HG02798 (cell line): ENCODE data around the gene PKDREJ.
A peak's percentile ranks its signal among the peaks of the same experiment; 100 is the strongest.

Experiments
- ATAC-seq: cut with Tn5 transposase; IDR thresholded peaks from one replicate; pipeline ENCODE4 v1.9.1; 2021; ENCODE audit warnings: mild to moderate bottlenecking; ENCODE audit not compliant: unreplicated experiment, poor library complexity

Gene PKDREJ

GRCh38 chr22:46290843-46291785, 28.0 kb upstream of the PKDREJ start:
- no peak for ATAC-seq

DNA sequence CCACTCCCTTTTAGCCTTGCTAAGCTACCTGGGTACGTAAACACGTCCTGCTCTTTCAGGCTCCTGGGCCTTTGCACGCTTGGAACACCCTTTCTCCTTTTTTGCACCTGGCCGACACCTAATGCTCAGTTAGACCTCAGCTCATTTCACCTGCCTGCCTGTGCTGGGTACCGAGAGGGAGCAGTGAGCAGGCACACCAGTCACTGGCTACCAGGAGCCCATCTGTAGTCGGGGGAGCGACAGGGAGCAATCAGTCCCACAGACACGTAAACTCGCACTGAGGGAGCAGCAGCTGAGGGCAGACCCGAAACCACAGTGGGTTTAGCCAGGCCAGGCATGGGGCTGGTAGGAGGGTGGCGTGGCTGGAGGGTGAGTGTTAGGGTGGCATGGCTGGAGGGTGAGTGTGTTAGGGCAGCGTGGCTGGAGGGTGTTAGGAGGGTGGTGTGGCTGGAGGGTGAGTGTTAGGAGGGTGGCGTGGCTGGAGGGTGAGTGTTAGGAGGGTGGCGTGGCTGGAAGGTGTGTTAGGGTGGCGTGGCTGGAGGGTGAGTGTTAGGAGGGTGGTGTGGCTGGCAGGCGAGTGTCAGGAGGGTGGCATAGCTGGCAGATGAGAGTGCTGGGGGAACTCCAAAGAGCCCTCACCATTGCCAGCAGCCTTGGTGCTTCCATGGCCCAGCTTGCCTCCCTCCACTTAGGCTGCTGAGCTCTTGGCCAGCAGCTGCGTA, 27.1 kb upstream of the PKDREJ start:
- ATAC-seq, result no peak

- ATAC-seq, result no peak
These were observed 26.2 kb upstream of the PKDREJ start for GRCh38 chr22:46289244-46289891.

DNA sequence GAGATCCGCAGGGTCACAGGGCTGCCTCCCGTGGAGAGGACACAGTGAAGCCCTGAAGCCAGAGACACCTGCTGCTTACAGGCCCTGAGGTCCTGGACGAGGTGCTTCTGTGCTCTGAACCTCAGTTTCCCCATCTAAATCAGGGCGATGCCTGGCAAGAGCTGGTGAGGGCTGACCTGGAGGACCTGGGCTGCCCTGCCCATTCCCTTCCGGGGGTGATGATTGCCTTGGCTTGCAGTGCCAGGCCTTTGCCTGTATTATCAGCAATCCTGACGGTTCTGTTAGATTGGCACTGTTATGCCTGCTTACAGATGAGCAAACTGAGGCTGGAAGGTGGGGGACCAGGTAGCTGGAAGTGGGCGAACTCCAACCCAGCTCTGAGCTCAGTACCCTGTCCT, 25.7 kb upstream of the PKDREJ start:
- no peak for ATAC-seq

DNA sequence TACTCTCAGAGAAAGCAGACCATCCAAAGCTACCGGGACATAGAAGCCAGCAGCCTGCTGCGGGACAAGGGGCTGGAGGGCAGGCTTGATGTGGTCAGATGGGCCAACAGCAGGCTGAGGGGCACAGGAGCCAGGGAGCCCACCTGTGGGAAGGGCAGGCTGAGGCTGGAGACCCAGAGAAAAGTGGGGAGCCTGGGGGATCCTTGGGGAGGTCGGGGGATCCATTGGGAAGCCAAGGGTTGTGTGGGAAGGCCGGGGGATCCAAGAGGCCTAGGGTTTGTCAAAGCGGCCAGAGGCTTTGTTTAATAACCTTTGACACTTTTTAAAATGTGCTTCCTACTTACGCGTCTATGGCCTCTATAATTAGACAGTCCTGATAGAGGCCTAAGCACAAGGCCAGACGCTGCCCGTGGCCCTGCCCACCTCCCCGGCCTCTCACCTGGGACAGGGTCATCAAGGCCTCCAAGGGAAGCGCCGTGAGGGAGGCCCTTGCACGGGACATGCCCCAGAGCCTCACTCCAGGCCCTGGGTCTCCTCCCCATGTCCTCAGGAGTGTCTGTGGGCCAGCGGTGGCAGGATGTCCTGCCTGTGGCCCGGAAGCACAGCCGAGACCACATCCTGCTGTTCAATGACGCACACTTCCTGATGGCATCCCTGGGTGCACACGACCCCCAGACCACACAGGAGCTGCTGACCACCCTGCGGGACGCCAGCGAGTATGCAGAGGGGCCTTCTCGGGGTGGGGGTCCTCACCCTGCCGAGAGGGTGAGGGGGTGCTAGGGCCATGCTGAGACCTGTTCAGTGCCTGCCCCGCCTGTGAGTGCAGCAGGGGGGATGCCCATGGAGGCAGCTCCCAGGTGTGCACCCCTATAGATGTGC, 25.0 kb upstream of the PKDREJ start:
- peak; percentile 68 for ATAC-seq

DNA sequence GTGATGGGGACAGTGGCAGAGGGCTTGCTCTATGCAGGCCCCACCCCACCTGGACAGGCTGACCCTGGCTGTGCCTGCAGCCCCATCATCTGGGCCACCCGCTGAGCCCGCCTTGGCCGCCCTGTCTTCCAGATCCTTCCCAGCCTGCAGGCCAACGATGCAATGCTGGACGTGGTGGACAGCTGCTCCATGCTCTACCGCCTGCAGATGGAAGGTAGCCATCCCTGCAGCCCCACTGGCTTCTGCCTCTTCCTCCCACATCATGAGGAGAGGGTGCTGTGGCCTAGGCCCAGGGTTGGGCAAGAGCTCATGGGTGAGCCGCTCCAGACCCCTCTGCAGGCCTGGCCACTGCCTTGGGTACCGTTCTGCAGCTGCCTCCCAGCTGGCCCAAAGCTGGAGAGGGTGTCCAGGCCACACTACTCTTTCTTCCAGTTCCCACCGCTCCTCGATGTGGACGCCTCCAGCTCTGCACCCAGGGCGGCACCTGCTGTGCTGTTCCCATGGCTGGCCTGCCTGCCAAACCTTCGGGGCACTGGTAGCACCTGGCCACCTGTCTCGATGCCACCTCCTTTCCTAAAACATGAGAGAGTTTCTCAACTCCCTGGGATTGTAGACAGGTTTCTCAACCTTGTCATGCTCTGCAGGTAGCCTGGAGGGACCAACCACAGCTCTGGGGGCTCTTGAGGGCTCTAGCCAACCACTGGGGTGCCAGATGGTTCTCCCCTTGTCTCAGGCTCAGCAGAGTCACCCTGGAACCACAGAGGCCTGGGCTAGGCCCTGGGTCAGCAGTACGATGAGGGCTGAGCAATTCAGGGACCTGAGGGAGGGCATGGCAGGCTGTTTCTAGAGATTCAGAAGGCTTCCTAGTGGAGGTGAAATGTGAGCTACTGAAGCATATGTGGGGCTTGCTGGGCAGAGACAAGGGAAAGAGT, 24.1 kb upstream of the PKDREJ start:
- ATAC-seq, result no peak

DNA sequence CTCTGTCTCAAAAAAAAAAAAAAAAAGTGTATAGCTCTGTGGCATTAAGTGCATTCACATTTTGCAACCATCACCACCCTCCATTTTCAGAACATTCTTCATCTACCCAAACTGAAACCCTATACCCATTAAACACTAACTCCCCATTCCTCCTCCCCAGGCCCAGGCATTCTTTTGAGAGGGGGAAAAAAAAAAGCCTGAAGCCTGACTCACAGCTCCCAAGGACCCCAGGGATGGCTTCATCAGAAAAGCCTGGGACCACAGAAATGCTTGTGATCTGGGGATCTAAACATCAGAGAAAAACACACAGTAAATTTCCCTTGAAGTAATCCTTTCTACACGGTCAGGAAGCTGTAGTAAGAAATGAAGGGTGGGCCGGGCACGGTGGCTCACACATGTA, 22.9 kb upstream of the PKDREJ start:
- no peak for ATAC-seq

DNA sequence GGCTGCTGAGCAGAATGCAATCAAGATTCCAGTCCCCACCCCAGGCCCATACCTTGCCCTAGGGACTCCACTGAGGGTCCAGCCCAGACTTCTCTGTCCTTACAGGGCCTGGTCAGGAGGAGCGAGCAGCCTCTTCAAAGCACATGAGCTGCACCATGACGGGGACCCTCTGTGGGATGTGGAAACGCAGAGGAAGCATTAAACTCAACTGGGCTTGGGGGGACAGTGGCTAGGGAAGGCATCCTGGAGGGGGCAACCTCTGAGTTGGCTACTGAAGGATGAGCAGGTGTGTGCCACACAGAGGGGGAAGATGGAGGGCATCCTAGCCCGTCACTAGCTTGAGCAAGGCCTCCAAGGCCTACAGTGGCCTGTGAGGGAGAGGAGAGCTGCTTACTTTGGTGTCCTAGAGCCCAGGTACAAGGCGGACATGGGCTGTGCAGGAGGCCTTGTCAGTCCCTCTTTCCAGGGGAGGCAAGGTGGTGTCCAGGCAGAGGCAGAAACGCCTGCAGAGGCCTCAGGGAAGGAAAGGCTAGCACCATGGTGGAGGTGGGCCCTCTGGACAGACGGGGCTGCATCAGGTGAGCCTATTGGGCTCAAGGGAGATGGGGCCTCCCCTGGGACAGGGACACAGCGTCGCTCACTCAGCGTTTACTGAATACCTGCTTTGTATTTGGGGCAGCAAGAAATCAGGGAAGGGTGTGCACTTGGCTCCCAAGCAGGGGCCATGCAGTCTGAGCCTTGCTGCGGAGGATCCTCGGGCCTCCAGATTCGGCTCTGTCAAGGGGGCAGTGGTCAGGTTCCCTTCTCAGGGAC, 18.9 kb upstream of the PKDREJ start:
- ATAC-seq, result no peak

DNA sequence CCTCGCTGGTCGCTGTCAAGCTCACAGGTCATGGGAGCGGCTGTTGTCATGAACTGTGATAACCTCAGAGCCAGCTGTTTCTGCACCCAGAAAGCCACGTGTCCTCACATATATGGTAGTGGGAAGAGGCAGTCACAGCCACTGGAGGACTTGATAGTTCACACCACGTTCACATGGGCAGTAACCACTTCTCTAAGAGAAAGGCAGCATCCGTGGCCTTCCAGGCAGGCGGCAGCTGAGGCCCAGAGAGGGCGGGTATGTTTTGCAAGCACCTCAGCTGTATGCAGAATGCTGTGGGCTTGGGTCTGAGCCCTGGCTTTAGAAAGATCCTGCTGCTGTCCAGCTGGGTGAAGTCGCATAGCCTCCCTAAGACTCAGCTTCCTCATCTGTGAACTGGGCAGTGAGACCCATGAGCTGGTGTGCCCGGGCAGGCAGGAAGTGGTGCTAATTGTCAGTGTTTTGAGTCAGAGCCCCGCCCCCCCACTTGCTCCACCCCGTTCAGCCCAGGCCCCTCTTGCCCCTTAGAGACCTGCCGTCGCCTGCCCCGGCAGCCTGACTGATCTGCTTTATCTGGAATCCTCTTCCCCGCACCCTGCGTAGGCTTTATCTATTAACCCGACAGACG, 18.0 kb upstream of the PKDREJ start:
- peak; percentile 56 for ATAC-seq

GRCh38 chr22:46280063-46280817, 17.1 kb upstream of the PKDREJ start:
- ATAC-seq, result no peak

DNA sequence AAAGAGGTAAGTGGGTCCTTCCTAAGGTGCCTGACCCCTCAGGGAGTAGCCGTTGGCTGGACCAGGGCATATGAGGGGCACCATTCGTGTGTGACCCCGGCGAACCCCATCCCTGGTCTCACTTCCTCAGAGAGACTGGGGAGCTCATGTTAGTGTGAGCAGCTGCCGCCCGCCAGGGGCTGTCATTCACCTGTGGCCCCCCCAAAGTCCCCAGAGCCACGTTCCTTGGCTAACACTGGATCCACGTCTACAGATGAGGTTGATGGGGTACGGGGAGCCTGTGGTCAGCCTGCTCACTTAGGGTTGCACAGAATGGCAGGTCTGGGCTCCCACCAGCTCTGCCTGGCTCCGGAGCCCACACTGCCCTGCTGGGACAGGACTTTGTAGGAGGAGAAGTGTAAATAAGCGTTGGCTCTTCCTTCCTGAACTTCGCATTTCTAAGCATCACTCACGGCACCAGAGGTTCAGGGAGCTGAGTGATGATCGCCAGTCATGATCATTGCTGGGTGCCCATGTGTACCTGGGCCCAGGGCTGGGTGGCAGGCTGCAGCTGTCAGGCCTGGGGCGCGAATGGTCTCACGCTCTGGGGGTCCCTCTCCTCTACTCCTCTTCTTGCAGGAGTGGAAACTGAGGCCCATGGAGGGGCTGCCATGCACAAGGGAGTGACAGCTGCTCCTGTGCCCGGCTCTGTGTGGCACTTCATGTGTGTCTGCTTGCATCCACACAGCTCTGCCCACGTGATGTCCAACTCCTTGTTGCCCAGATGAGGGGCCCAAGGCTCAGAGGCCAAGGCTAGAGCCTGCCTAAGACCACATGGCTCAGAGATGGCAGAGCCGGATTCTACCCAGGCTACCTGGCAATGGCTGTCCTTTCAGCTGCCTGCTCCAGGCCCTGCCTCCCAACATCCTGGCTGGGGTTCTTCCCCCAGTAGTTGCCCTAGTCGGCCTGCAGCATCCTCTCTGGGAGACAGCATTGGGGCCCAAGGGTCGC, 15.8 kb upstream of the PKDREJ start:
- ATAC-seq, result no peak

GRCh38 chr22:46276563-46276962, 13.4 kb upstream of the PKDREJ start:
- no peak for ATAC-seq

GRCh38 chr22:46275455-46276122, 12.4 kb upstream of the PKDREJ start:
- no peak for ATAC-seq

GRCh38 chr22:46274381-46274780, 11.2 kb upstream of the PKDREJ start:
- no peak for ATAC-seq

DNA sequence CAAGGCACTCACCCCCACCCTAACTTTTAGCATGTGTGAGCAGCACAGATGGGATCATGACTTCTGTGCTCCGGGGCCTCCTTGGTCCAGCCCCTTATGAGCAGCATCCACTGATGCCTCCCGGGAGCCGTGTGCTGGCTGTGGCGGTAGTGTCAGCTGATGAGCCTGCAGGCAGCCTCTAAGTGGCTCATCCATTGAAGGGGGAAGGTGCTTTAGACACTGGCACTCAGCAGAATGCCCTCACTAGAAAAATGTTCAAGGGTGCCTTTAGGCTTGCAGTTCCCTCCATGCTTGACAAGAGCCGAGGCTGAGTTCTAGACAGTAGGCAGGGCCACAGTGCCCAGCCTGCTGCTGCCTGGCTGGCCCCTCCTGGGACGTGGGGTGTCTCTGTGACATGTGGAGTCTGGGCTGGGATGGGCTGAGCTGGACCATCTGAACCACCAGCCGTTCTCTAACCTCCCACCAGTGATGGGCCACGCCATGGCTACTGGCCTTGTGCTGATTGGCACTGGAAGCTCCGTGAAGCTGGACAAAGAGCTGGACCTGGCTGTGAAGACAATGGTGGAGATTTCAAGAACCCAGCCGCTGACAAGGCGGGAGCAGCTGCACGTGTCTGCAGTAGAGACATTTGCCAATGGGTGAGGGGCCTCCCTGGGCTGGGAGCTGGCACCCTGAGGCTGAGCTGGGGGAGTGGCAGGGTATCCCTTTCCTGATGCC, 10.4 kb upstream of the PKDREJ start:
- no peak for ATAC-seq
